K562 (cell line): ENCODE data around the gene PYGB. TPM values are rescaled to one million over a fixed set of nuclear protein-coding genes. Genes with fewer than 3 reads are reported as not detected.

Source experiments
- ARID1B ChIP-seq: fragments of 450-650 bp; IDR thresholded peaks from 2 replicates; pipeline ENCODE4 v1.6.1; 2016; ENCODE audit warnings: antibody characterized with exemption, mild to moderate bottlenecking, inconsistent platforms
- ARNT ChIP-seq, 2 experiments: fragments of 450-650 bp; IDR thresholded peaks; 2 replicates each; pipeline ENCODE4 v1.6.1; 2016; ENCODE audit warnings: mild to moderate bottlenecking in 1 of 2
- C11orf30 ChIP-seq: fragments of 450-650 bp; IDR thresholded peaks from 2 replicates; pipeline ENCODE4 v1.6.1; 2016; ENCODE audit warnings: low read depth, mild to moderate bottlenecking
- EP300 ChIP-seq: IDR thresholded peaks from 2 replicates; pipeline ENCODE4 v1.6.1; 2012; ENCODE audit warnings: low read length, improper control_type of control experiment
- HDAC2 ChIP-seq: fragments of 450-650 bp; IDR thresholded peaks from 2 replicates; pipeline ENCODE4 v1.6.1; 2016; ENCODE audit warnings: mild to moderate bottlenecking
- L3MBTL2 ChIP-seq: fragments of 450-650 bp; IDR thresholded peaks from 2 replicates; pipeline ENCODE4 v1.6.1; 2016; ENCODE audit warnings: mild to moderate bottlenecking, moderate library complexity
- MEF2A ChIP-seq: IDR thresholded peaks from 2 replicates; pipeline ENCODE4 v1.6.1; 2011; ENCODE audit warnings: low read depth, mild to moderate bottlenecking, low read length, moderate library complexity; ENCODE audit not compliant: control insufficient read depth
- MYC ChIP-seq, 2 experiments: fragments of 250-450 bp in 1 of 2; sonication (Bioruptor Pico) in 1 of 2; IDR thresholded peaks; 2 replicates each; pipeline versions ENCODE4 v1.5.1 to v1.6.1; 2012 to 2021; ENCODE audit warnings: low read depth in 2 of 2, borderline replicate concordance in 1 of 2, improper control_type of control experiment in 1 of 2, low read length in 1 of 2, mild to moderate bottlenecking in 1 of 2, moderate library complexity in 1 of 2
- NCOA1 ChIP-seq: fragments of 450-650 bp; IDR thresholded peaks from 2 replicates; pipeline ENCODE4 v1.6.1; 2016; ENCODE audit warnings: low read depth
- NFIC ChIP-seq: fragments of 450-650 bp; IDR thresholded peaks from 2 replicates; pipeline ENCODE4 v1.6.1; 2017; ENCODE audit warnings: mild to moderate bottlenecking, inconsistent platforms
- RB1 ChIP-seq: fragments of 450-650 bp; IDR thresholded peaks from 2 replicates; pipeline ENCODE4 v1.6.1; 2017; ENCODE audit warnings: low read depth, mild to moderate bottlenecking
- SIN3A ChIP-seq, 2 experiments: fragments of 150-350 bp in 1 of 2; IDR thresholded peaks; 2 replicates each; pipeline ENCODE4 v1.6.1; 2011 to 2016; ENCODE audit warnings: borderline replicate concordance in 2 of 2, low read depth in 2 of 2, low read length in 2 of 2, mild to moderate bottlenecking in 2 of 2, moderate library complexity in 2 of 2; ENCODE audit not compliant: control insufficient read depth in 1 of 2
- SOX6 ChIP-seq: fragments of 450-650 bp; IDR thresholded peaks from 2 replicates; pipeline ENCODE4 v1.6.1; 2014; ENCODE audit warnings: mild to moderate bottlenecking
- SRF ChIP-seq, 2 experiments: fragments of 250-450, 450-650 bp in 1 of 2; sonication (Bioruptor Pico) in 1 of 2; sonication (generic) in 1 of 2; formaldehyde crosslinking; IDR thresholded peaks; 2 replicates each; pipeline versions ENCODE4 v1.5.0 to v1.5.1; 2020 to 2022; ENCODE audit warnings: mild to moderate bottlenecking in 1 of 2, missing genetic modification reagents in 1 of 2
- SRSF7 ChIP-seq: fragments of 200-400 bp; formaldehyde crosslinking; optimal IDR thresholded peaks from 2 replicates; pipeline ENCODE3; 2017; ENCODE audit warnings: mild to moderate bottlenecking, low read depth, low read length
- TAL1 ChIP-seq: fragments of 450-650 bp; IDR thresholded peaks from 2 replicates; pipeline ENCODE4 v1.6.1; 2016; ENCODE audit warnings: mild to moderate bottlenecking
- TBL1XR1 ChIP-seq, 2 experiments: IDR thresholded peaks; 2 replicates each; pipeline ENCODE4 v1.6.1; 2012; ENCODE audit warnings: improper control_type of control experiment in 2 of 2, low read length in 2 of 2, mild to moderate bottlenecking in 1 of 2
- polyA plus RNA-seq, 8 experiments: library from polyadenylated mRNA; depleted of rRNA in 4 of 8; stranded (reverse) in 5 of 8; unstranded in 3 of 8; fragments of >200 nt; fragmentation: Nextera tagmentation in 2 of 8; fragmentation: Illumina TruSeq in 1 of 8; extraction: Ambion mirVana in 2 of 8; extraction: Trizol in 1 of 8; gene quantifications; 2 replicates each; pipeline versions ENCODE4 v1.2.1 to v1.2.3, GENCODE V29; 2011 to 2014; ENCODE audit warnings: inconsistent platforms in 1 of 8, missing spikeins in 1 of 8
- total RNA-seq, 7 experiments: library from RNA; depleted of rRNA in 6 of 7; stranded (reverse); fragments of >200 nt in 6 of 7; fragmentation: Illumina TruSeq in 2 of 7; extraction: Trizol in 2 of 7; gene quantifications; 2 replicates each; pipeline versions ENCODE4 v1.2.1 to v1.2.3, GENCODE V29; 2011 to 2021; ENCODE audit warnings: low replicate concordance in 1 of 7
- TF ChIP-seq, protein P1 (sequence below), 2 experiments: fragments of 450-650 bp in 1 of 2; sonication (generic) in 1 of 2; formaldehyde crosslinking in 1 of 2; IDR thresholded peaks in 1 of 2; conservative IDR thresholded peaks in 1 of 2; 2 replicates each; pipeline versions ENCODE4 v1.6.1 to v1.8.1; 2016 to 2023; ENCODE audit warnings: mild to moderate bottlenecking in 2 of 2, moderate library complexity in 2 of 2, inconsistent platforms in 1 of 2, missing genetic modification reagents in 1 of 2
- TF ChIP-seq, protein P2 (sequence below): sonication (generic); formaldehyde crosslinking; IDR thresholded peaks from 2 replicates; pipeline ENCODE4 v1.8.1; 2023; ENCODE audit warnings: missing genetic modification reagents, mild to moderate bottlenecking, borderline replicate concordance
- TF ChIP-seq, protein P3 (sequence below), 2 experiments: fragments of 450-650 bp; conservative IDR thresholded peaks; 2 replicates each; pipeline ENCODE4 v1.6.1; 2017; ENCODE audit warnings: mild to moderate bottlenecking in 2 of 2, moderate library complexity in 2 of 2

PYGB gene
- total and polyA plus RNA-seq, 9 of the 15 experiments (the other 6 are each of a cell fraction or from before 2014, with no cell fraction given): 0.34 to 18.0 (median 9.8) TPM

DNA sequence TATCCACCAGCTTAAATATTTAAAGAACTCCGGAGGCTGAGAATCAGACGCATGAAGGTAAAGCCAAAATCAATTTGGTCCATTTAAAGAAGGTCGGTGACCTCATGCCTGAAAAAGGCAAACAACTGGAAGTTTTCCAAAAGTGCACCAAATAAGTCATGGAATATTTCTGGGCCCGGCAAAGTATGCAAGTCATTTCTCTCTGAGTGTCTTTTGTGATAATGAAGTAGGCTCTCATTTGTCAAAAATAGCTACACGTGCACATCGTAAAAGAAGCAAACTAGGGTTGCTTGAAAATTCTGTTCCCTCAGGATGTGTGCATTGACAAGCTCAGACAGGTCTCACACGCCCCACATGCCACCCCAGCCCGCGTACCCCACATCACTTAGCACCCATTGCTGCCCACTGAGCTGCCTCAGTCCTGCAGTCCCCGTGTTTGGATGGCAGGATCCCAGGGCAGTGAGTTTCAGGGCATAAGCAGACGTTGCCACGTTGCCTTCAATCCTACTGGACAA is 20.5 kb upstream of the PYGB start (continued):
- TF ChIP-seq, protein P1, sequence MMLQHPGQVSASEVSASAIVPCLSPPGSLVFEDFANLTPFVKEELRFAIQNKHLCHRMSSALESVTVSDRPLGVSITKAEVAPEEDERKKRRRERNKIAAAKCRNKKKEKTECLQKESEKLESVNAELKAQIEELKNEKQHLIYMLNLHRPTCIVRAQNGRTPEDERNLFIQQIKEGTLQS (IDR thresholded peaks at IDR 0.05): peak; percentile 77
- TF ChIP-seq, protein P1 (CRISPR knock-in tag; conservative IDR thresholded peaks at IDR 0.05): no peak
- no peak for TF ChIP-seq SRSF7
- TF ChIP-seq L3MBTL2: peak; percentile 57; the same call in 1 of the 2 replicates
- TF ChIP-seq, protein P2, sequence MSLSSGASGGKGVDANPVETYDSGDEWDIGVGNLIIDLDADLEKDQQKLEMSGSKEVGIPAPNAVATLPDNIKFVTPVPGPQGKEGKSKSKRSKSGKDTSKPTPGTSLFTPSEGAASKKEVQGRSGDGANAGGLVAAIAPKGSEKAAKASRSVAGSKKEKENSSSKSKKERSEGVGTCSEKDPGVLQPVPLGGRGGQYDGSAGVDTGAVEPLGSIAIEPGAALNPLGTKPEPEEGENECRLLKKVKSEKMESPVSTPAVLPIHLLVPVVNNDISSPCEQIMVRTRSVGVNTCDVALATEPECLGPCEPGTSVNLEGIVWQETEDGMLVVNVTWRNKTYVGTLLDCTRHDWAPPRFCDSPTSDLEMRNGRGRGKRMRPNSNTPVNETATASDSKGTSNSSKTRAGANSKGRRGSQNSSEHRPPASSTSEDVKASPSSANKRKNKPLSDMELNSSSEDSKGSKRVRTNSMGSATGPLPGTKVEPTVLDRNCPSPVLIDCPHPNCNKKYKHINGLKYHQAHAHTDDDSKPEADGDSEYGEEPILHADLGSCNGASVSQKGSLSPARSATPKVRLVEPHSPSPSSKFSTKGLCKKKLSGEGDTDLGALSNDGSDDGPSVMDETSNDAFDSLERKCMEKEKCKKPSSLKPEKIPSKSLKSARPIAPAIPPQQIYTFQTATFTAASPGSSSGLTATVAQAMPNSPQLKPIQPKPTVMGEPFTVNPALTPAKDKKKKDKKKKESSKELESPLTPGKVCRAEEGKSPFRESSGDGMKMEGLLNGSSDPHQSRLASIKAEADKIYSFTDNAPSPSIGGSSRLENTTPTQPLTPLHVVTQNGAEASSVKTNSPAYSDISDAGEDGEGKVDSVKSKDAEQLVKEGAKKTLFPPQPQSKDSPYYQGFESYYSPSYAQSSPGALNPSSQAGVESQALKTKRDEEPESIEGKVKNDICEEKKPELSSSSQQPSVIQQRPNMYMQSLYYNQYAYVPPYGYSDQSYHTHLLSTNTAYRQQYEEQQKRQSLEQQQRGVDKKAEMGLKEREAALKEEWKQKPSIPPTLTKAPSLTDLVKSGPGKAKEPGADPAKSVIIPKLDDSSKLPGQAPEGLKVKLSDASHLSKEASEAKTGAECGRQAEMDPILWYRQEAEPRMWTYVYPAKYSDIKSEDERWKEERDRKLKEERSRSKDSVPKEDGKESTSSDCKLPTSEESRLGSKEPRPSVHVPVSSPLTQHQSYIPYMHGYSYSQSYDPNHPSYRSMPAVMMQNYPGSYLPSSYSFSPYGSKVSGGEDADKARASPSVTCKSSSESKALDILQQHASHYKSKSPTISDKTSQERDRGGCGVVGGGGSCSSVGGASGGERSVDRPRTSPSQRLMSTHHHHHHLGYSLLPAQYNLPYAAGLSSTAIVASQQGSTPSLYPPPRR (CRISPR knock-in tag): no peak
- TF ChIP-seq, protein P3, sequence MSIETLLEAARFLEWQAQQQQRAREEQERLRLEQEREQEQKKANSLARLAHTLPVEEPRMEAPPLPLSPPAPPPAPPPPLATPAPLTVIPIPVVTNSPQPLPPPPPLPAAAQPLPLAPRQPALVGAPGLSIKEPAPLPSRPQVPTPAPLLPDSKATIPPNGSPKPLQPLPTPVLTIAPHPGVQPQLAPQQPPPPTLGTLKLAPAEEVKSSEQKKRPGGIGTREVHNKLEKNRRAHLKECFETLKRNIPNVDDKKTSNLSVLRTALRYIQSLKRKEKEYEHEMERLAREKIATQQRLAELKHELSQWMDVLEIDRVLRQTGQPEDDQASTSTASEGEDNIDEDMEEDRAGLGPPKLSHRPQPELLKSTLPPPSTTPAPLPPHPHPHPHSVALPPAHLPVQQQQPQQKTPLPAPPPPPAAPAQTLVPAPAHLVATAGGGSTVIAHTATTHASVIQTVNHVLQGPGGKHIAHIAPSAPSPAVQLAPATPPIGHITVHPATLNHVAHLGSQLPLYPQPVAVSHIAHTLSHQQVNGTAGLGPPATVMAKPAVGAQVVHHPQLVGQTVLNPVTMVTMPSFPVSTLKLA (conservative IDR thresholded peaks at IDR 0.05): peak; percentile 71 to 78
- TF ChIP-seq ARID1B: peak; percentile 58
- no peak for TF ChIP-seq ARNT (IDR thresholded peaks at IDR 0.05)
- peak; percentile 33; the same call in 1 of the 2 replicates for TF ChIP-seq MYC (IDR thresholded peaks at IDR 0.05; ENCODE audit: low read depth, low read length)
- TF ChIP-seq MYC (CRISPR knock-in tag; IDR thresholded peaks at IDR 0.05; ENCODE audit: borderline replicate concordance, low read depth): no peak
- 0 out of 2 replicates have a peak, but pooled peaks have one; percentile 26 for TF ChIP-seq SOX6
- TF ChIP-seq TAL1: peak; percentile 13; the same call in 1 of the 2 replicates
- TF ChIP-seq EP300: peak; percentile 35; the same call in 1 of the 2 replicates
- TF ChIP-seq SRF (CRISPR knock-in tag; IDR thresholded peaks at IDR 0.05): peak; percentile 68 to 91; a peak in 3 of 4 replicates
- peak; percentile 61; the same call in 1 of the 2 replicates for TF ChIP-seq MEF2A
- no peak for TF ChIP-seq TBL1XR1 (IDR thresholded peaks at IDR 0.05; ENCODE audit: low read length in 2 of 2)
- TF ChIP-seq RB1: no peak
- TF ChIP-seq C11orf30: peak; percentile 82
- no peak for TF ChIP-seq SIN3A (IDR thresholded peaks at IDR 0.05; ENCODE audit: borderline replicate concordance in 2 of 2, control insufficient read depth in 1 of 2, low read depth in 2 of 2, low read length in 2 of 2)
- peak; percentile 34; the same call in 1 of the 2 replicates for TF ChIP-seq HDAC2
- TF ChIP-seq NCOA1: no peak
- peak; percentile 84 for TF ChIP-seq NFIC
